ENCODE data around the gene KCNMA1. TPM values are rescaled to one million over a fixed set of nuclear protein-coding genes. Genes with fewer than 3 reads are reported as not detected.

KCNMA1 gene
- total and polyA plus RNA-seq, 7 experiments from 2014 or later, result 0.42 TPM; not detected in 6

GRCh38 chr10:77566236-77566635 is 71.4 kb downstream of the KCNMA1 start:
- no peaks in the 10 kb centered on the region for H3K9me3 ChIP-seq (ENCODE audit: control insufficient read depth in 2 of 3, low read length in 3 of 3)
- CTCF ChIA-PET, result no interaction called here
- H3K4me3 ChIP-seq (ENCODE audit: low read length), result no peak overlapping the region
- no peaks in the 10 kb centered on the region for H3K4me1 Mint-ChIP-seq
- H3K36me3 ChIP-seq (ENCODE audit: control insufficient read depth in 2 of 3, insufficient read depth in 3 of 3, low read length in 3 of 3), result no peaks in the 10 kb centered on the region
- intact Hi-C loops (cut with micrococcal nuclease), result no loop called here
- H3K27ac ChIP-seq (ENCODE audit: low read depth, low read length), result no peak overlapping the region
- H3K9me3 Mint-ChIP-seq, result peaks cover 0 to 5% (median 0%) of the 10 kb centered on the region in 11 donors
- no peak overlapping the region for H3K4me3 Mint-ChIP-seq
- ATAC-seq (no peak), DNase-seq (no peak)
- POLR2A ChIA-PET, result no interaction called here
- H3K4me1 ChIP-seq (ENCODE audit: control insufficient read depth in 2 of 2, insufficient read depth in 2 of 2, low read length in 2 of 2), result no peaks in the 10 kb centered on the region
- peaks cover 6 to 38% (median 29%) of the 10 kb centered on the region in 5 donors for H3K27me3 Mint-ChIP-seq
- H3K36me3 Mint-ChIP-seq, result peaks cover 0 to 4% (median 0%) of the 10 kb centered on the region in 5 donors
- no peak overlapping the region for H3K27ac Mint-ChIP-seq
- no peaks in the 10 kb centered on the region for H3K27me3 ChIP-seq (ENCODE audit: control insufficient read depth in 2 of 2, insufficient read depth in 2 of 2, low read length in 2 of 2)

- Histone ChIP-seq H3K4me3 (ENCODE audit: low read length) (no peak overlapping the region), H3K27ac (ENCODE audit: low read depth, low read length) (no peak overlapping the region), H3K36me3 (ENCODE audit: control insufficient read depth in 2 of 3, insufficient read depth in 3 of 3, low read length in 3 of 3) (no peaks in the 10 kb centered on the region), H3K4me1 (ENCODE audit: control insufficient read depth in 2 of 2, insufficient read depth in 2 of 2, low read length in 2 of 2) (no peaks in the 10 kb centered on the region), H3K9me3 (ENCODE audit: control insufficient read depth in 2 of 3, low read length in 3 of 3) (no peaks in the 10 kb centered on the region), H3K27me3 (ENCODE audit: control insufficient read depth in 2 of 2, insufficient read depth in 2 of 2, low read length in 2 of 2) (no peaks in the 10 kb centered on the region)
- peaks cover 0 to 4% (median 0%) of the 10 kb centered on the region in 5 donors for H3K36me3 Mint-ChIP-seq
- DNase-seq, result no peak
- peaks cover 0 to 5% (median 0%) of the 10 kb centered on the region in 11 donors for H3K9me3 Mint-ChIP-seq
- H3K4me3 Mint-ChIP-seq, result no peak overlapping the region
- intact Hi-C loops (cut with micrococcal nuclease), result no loop called here
- ChIA-PET CTCF (no interaction called here), POLR2A (no interaction called here)
- H3K4me1 Mint-ChIP-seq, result no peaks in the 10 kb centered on the region
- no peak for ATAC-seq
- H3K27ac Mint-ChIP-seq, result no peak overlapping the region
- peaks cover 6 to 38% (median 29%) of the 10 kb centered on the region in 5 donors for H3K27me3 Mint-ChIP-seq
Measured at GRCh38 chr10:77565590-77566023, 72.0 kb downstream of the KCNMA1 start.

- DNase-seq (no peak), ATAC-seq (no peak)
- Histone ChIP-seq H3K4me1 (ENCODE audit: control insufficient read depth in 2 of 2, insufficient read depth in 2 of 2, low read length in 2 of 2) (no peaks in the 10 kb centered on the region), H3K27me3 (ENCODE audit: control insufficient read depth in 2 of 2, insufficient read depth in 2 of 2, low read length in 2 of 2) (no peaks in the 10 kb centered on the region), H3K36me3 (ENCODE audit: control insufficient read depth in 2 of 3, insufficient read depth in 3 of 3, low read length in 3 of 3) (no peaks in the 10 kb centered on the region), H3K9me3 (ENCODE audit: control insufficient read depth in 2 of 3, low read length in 3 of 3) (no peaks in the 10 kb centered on the region), H3K4me3 (ENCODE audit: low read length) (no peak overlapping the region), H3K27ac (ENCODE audit: low read depth, low read length) (no peak overlapping the region)
- Mint-ChIP-seq H3K4me1 (no peaks in the 10 kb centered on the region), H3K9me3 (peaks cover 0 to 5% (median 0%) of the 10 kb centered on the region in 11 donors), H3K4me3 (no peak overlapping the region), H3K27me3 (peaks cover 6 to 38% (median 29%) of the 10 kb centered on the region in 5 donors), H3K27ac (no peak overlapping the region), H3K36me3 (peaks cover 0 to 4% (median 0%) of the 10 kb centered on the region in 5 donors)
- ChIA-PET CTCF (no interaction called here), POLR2A (no interaction called here)
- intact Hi-C loops (cut with micrococcal nuclease), result no loop called here
Measured at GRCh38 chr10:77564731-77565589, 72.6 kb downstream of the KCNMA1 start.

GRCh38 chr10:77563638-77564270 is 73.9 kb downstream of the KCNMA1 start:
- intact Hi-C loops (cut with micrococcal nuclease), result no loop called here
- H3K4me3 Mint-ChIP-seq, result no peak overlapping the region

GRCh38 chr10:77562742-77563141 is 74.9 kb downstream of the KCNMA1 start:
- ChIA-PET POLR2A (no interaction called here), CTCF (no interaction called here)
- no peaks in the 10 kb centered on the region for H3K36me3 ChIP-seq (ENCODE audit: control insufficient read depth in 2 of 3, insufficient read depth in 3 of 3, low read length in 3 of 3)
- H3K9me3 Mint-ChIP-seq, result peaks cover 0 to 5% (median 0%) of the 10 kb centered on the region in 11 donors
- peaks cover 0 to 4% (median 0%) of the 10 kb centered on the region in 5 donors for H3K36me3 Mint-ChIP-seq
- H3K4me1 ChIP-seq (ENCODE audit: control insufficient read depth in 2 of 2, insufficient read depth in 2 of 2, low read length in 2 of 2), result no peaks in the 10 kb centered on the region
- no peak for ATAC-seq
- no peaks in the 10 kb centered on the region for H3K27me3 ChIP-seq (ENCODE audit: control insufficient read depth in 2 of 2, insufficient read depth in 2 of 2, low read length in 2 of 2)
- intact Hi-C loops (cut with micrococcal nuclease), result no loop called here
- no peak overlapping the region for H3K27ac Mint-ChIP-seq
- no peak overlapping the region for H3K27ac ChIP-seq (ENCODE audit: low read depth, low read length)
- peaks cover 6 to 38% (median 29%) of the 10 kb centered on the region in 5 donors for H3K27me3 Mint-ChIP-seq
- H3K4me3 Mint-ChIP-seq, result no peak overlapping the region
- H3K9me3 ChIP-seq (ENCODE audit: control insufficient read depth in 2 of 3, low read length in 3 of 3), result no peaks in the 10 kb centered on the region
- H3K4me1 Mint-ChIP-seq, result no peaks in the 10 kb centered on the region
- no peak for DNase-seq
- H3K4me3 ChIP-seq (ENCODE audit: low read length), result no peak overlapping the region

More at GRCh38 chr10:77563638-77564270, 73.9 kb downstream of the KCNMA1 start:
- peaks cover 0 to 4% (median 0%) of the 10 kb centered on the region in 5 donors for H3K36me3 Mint-ChIP-seq
- DNase-seq (no peak), ATAC-seq (no peak)
- CTCF ChIA-PET, result no interaction called here
- H3K27me3 ChIP-seq (ENCODE audit: control insufficient read depth in 2 of 2, insufficient read depth in 2 of 2, low read length in 2 of 2), result no peaks in the 10 kb centered on the region
- POLR2A ChIA-PET, result no interaction called here
- H3K9me3 Mint-ChIP-seq, result peaks cover 0 to 5% (median 0%) of the 10 kb centered on the region in 11 donors
- H3K4me1 ChIP-seq (ENCODE audit: control insufficient read depth in 2 of 2, insufficient read depth in 2 of 2, low read length in 2 of 2), result no peaks in the 10 kb centered on the region
- H3K4me3 ChIP-seq (ENCODE audit: low read length), result no peak overlapping the region
- no peak overlapping the region for H3K27ac ChIP-seq (ENCODE audit: low read depth, low read length)
- H3K27me3 Mint-ChIP-seq, result peaks cover 6 to 38% (median 29%) of the 10 kb centered on the region in 5 donors
- H3K9me3 ChIP-seq (ENCODE audit: control insufficient read depth in 2 of 3, low read length in 3 of 3), result no peaks in the 10 kb centered on the region
- no peaks in the 10 kb centered on the region for H3K4me1 Mint-ChIP-seq
- no peaks in the 10 kb centered on the region for H3K36me3 ChIP-seq (ENCODE audit: control insufficient read depth in 2 of 3, insufficient read depth in 3 of 3, low read length in 3 of 3)
- no peak overlapping the region for H3K27ac Mint-ChIP-seq

- intact Hi-C loops (cut with micrococcal nuclease), result no loop called here
- Mint-ChIP-seq H3K9me3 (peaks cover 0 to 5% (median 0%) of the 10 kb centered on the region in 11 donors), H3K4me1 (no peaks in the 10 kb centered on the region), H3K27me3 (peaks cover 6 to 38% (median 29%) of the 10 kb centered on the region in 5 donors), H3K27ac (no peak overlapping the region), H3K36me3 (peaks cover 0 to 4% (median 0%) of the 10 kb centered on the region in 5 donors), H3K4me3 (no peak overlapping the region)
- Histone ChIP-seq H3K4me3 (ENCODE audit: low read length) (no peak overlapping the region), H3K27ac (ENCODE audit: low read depth, low read length) (no peak overlapping the region), H3K27me3 (ENCODE audit: control insufficient read depth in 2 of 2, insufficient read depth in 2 of 2, low read length in 2 of 2) (no peaks in the 10 kb centered on the region), H3K36me3 (ENCODE audit: control insufficient read depth in 2 of 3, insufficient read depth in 3 of 3, low read length in 3 of 3) (no peaks in the 10 kb centered on the region), H3K4me1 (ENCODE audit: control insufficient read depth in 2 of 2, insufficient read depth in 2 of 2, low read length in 2 of 2) (no peaks in the 10 kb centered on the region), H3K9me3 (ENCODE audit: control insufficient read depth in 2 of 3, low read length in 3 of 3) (no peaks in the 10 kb centered on the region)
- DNase-seq, result no peak
- CTCF ChIA-PET, result no interaction called here
- POLR2A ChIA-PET, result no interaction called here
- ATAC-seq, result no peak
Measured at GRCh38 chr10:77561991-77562390, 75.6 kb downstream of the KCNMA1 start.

Data from naive thymus-derived CD4-positive, alpha-beta T cell (primary cell).